Stimulated activated CD4-positive, alpha-beta T cell treated with anti-CD3 and anti-CD28 coated beads, Interleukin-4, amount 100 ng/mL, for 1 hour (primary cell): ENCODE data around the gene NBL1.

Experiments
- DNase-seq: peaks from one replicate; pipeline ENCODE4 v3.0.0-alpha.2; 2020

NBL1 gene

GRCh38 chr1:19647643-19648042 is 3.5 kb downstream of the NBL1 start:
- DNase-seq: no peak

- no peak for DNase-seq
Measured at GRCh38 chr1:19648239-19648638, 4.1 kb downstream of the NBL1 start.

- DNase-seq: no peak
Measured at GRCh38 chr1:19648689-19649088, 4.6 kb downstream of the NBL1 start.

- no peak for DNase-seq
Measured at GRCh38 chr1:19650416-19651140, 6.5 kb downstream of the NBL1 start.

GRCh38 chr1:19651141-19651737 is 7.1 kb downstream of the NBL1 start:
- DNase-seq: peak; percentile 39

GRCh38 chr1:19654386-19654785 is 10.3 kb downstream of the NBL1 start:
- no peak for DNase-seq

- no peak for DNase-seq
Measured at GRCh38 chr1:19654886-19655717, 11.0 kb downstream of the NBL1 start.

- no peak for DNase-seq
Measured at GRCh38 chr1:19655718-19656080, 11.6 kb downstream of the NBL1 start.

GRCh38 chr1:19656134-19656779 is 12.1 kb downstream of the NBL1 start:
- DNase-seq: no peak

GRCh38 chr1:19656780-19657466 is 12.8 kb downstream of the NBL1 start:
- DNase-seq: no peak

- DNase-seq: no peak
Measured at GRCh38 chr1:19657511-19657910, 13.4 kb downstream of the NBL1 start.

GRCh38 chr1:19658186-19658585 is 14.1 kb downstream of the NBL1 start:
- no peak for DNase-seq

- DNase-seq: peak; percentile 31
Measured at GRCh38 chr1:19661721-19662228, 17.7 kb downstream of the NBL1 start.

- no peak for DNase-seq
Measured at GRCh38 chr1:19662313-19662712, 18.2 kb downstream of the NBL1 start.

GRCh38 chr1:19664453-19665185 is 20.5 kb downstream of the NBL1 start, which contains the start of gene HTR6:
TSS of gene HTR6 (plus strand) at chr1:19664875. CDS start at chr1:19665754, 879 bp downstream.
- peak; percentile 60 for DNase-seq

GRCh38 chr1:19665186-19665495 is 21.0 kb downstream of the NBL1 start:
- DNase-seq: no peak

- DNase-seq: no peak
Measured at GRCh38 chr1:19665496-19666465, 21.7 kb downstream of the NBL1 start.

- no peak for DNase-seq
Measured at GRCh38 chr1:19668888-19669287, 24.8 kb downstream of the NBL1 start.

GRCh38 chr1:19670787-19671186 is 26.7 kb downstream of the NBL1 start:
- no peak for DNase-seq

GRCh38 chr1:19672237-19672636 is 28.1 kb downstream of the NBL1 start:
- no peak for DNase-seq

- no peak for DNase-seq
Measured at GRCh38 chr1:19675797-19676196, 31.7 kb downstream of the NBL1 start.
